NCI-H128 (cell line): ENCODE results near the gene SPTBN2.

Experiments
- DNase-seq: peaks from one replicate; lab custom pipeline; 2025; ENCODE audit not compliant: unreplicated experiment; lab: John Stamatoyannopoulos, UW

The SPTBN2 gene

GRCh38 chr11:66686100-66686785, 42.8 kb downstream of the SPTBN2 start:
- no peak for DNase-seq

DNA sequence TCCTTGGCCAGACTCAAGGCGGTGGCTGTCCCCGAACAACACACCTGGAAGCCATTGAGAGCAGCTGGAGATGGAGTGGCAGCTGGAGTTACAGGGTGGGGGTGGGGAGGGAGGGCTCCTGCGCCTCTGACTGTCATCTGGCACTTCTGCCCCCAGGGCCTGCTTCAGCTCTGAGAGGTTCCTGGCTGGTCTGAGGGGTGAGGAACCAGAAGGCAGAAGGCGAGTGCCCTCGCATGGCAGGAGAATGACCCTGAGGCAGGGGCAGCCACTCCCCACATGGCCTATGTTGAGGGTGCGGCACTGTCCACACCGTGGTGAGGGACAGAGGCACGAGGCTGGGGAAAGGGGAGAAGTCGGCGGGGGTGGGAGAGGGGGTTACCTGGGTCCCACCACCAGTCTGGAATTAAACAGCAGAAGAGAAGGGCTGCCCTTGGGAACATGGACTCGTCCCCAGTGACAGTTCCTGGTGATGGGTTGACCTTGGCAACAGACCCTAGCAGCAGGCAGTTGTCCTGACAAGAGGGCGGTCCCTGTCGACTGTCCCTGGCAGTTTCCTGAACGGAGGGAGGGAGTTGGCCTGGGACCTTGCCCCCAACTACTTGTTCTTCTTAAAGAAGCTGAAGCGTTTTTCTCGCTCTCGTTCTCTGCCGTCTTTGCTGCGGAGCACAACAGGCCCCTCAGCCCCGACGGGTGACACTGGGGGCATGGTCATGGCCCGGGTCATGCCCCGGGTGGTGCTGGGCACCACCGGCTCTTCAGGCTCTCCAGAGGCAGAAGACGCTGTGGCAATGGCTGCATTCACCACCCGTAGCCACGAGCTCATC, 43.5 kb downstream of the SPTBN2 start:
- DNase-seq = no peak

DNA sequence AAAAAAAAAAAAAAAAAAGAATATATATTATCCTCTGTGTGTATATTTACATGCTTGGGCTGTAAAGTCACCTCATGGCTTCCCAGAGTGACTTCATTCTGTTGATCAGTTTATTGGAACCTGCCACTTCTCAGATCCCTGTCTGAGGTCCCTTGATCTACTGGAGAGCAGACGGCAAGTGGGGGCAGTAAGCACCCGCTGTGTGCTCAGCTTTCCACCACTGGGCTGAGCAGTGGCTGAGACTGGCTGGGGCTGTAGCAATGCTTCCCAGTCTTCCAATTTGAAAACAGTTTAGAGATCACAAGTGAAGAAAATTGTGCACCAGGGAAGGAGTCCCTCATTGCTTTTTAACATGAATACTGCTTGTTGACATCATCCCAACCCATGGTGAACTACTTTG, 44.4 kb downstream of the SPTBN2 start:
- no peak for DNase-seq

DNA sequence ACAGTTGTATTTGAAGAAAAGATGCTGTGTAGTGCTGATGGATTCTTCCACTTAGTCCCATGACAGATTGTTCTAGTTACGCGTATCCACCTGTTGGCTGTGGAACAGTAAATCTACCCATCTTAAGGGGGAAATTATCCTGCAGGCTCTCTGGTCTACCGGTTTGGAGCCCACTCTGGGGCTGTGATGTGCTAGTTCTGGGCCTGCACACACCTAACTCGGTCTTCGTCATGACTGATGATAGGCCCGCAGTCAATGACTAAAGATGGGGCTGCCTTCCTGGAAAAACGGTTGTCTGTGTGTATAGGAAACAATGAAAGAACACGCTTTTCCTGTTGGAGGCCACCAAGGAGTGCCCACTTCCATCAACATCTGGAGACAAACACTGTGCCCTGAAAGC, 45.1 kb downstream of the SPTBN2 start:
- DNase-seq = no peak

DNA sequence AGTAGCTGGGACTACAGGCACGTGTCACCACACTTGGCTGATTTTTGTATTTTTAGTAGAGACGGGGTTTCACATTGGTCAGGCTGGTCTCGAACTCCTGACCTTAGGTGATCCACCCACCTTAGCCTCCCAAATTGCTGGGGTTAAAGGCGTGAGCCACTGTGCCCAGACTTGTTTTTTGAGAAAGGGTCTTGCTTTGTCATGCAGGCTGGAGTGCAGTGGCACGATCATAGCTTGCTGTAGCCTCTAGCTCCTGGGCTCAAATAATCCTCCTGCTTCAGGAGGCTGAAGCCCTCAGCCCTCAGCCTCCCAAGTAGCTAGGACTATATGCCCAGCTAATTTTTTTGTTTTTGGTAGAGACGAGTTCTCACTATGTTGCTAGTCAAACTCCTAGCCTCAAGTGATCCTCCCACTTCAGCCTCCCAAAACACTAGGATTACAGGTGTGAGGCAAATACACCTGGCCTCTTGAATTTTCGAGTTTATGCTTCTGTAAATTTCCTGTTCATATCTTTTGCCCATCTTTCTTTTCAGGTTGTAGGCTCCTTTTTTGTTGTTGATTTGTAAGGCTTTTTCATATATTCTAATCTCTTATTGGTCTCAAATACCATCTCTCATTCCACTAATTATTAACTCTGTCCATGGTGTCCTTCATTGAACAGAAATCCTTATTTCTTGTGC, 47.9 kb downstream of the SPTBN2 start:
- DNase-seq = no peak

DNA sequence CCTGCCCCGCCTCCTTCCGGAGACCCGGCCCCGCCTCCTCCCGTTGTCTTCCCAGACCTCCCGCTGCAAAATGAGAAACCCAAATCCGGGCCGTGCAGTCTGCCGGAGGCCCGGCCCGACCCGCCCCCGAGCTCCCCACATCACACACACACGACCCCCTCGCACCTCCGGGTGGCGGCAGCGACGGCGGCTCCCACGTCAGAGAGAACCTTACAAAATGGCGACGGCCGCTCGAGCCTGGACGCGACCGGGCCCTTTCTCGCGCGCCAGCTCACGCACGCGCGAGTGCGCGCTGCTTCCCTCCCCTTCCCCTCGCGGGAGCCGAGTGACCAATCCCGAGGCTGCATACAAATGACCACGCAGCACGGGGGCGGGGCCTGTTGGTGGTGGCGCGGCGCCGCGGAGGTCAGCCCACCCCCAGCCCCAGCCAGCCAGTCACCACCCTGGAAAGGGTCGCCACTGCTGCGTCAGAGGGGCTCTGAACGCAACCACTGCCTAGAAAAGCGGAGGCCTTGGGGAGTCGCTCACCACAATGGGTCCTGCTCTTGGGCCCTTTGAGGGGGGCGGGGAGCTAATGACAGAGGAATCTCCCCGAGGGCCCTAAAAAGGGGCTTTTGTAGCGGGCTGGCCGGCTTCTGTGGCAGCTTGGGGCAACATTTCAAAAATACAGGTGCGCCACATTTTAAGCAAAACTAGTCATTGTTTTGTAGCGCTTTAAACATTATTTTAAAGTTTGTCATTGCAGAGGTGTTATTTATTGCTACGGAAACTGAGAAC, 51.2 kb downstream of the SPTBN2 start, which contains the start of gene RBM4B:
Gene RBM4B, minus strand, starts transcription at position 289 of the 777 bp plus-strand sequence. CDS start 808 bp downstream, outside the sequence.
- DNase-seq = peak; percentile 91

DNA sequence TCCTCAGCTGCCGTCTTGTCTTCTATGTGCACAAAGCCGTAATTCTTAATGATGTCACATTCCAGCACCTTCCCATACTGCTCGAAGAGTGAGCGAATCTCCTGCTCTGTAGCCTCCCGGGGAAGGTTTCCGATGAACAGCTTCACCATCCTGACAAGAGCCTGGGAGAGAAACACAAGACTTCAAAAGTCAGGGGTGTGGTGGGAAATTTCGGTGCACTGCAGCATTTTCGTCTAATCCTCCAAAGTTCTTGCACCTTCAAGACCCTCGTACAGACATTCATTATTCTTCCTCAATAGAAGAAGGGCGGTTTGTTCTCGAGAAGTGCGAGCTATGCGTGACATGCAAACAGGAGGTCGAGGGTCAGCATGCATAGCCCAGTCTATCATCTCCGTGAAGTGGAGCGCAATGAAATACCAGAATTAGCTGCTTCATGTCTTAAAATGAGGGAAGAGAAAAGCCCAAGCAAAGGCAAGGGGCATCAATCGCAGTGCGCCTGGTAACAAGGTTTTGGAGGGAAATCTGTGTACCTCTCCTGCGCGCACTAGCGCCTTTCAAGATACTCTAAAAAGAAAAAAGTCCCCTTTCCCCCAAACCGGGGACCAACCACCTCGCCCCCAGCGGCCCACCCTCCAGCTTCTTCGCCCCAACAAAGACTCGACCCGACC, 52.0 kb downstream of the SPTBN2 start:
- no peak for DNase-seq

- no peak for DNase-seq
Measured at GRCh38 chr11:66676282-66676919, 52.6 kb downstream of the SPTBN2 start.

GRCh38 chr11:66674964-66675602, 53.9 kb downstream of the SPTBN2 start:
- no peak for DNase-seq

DNA sequence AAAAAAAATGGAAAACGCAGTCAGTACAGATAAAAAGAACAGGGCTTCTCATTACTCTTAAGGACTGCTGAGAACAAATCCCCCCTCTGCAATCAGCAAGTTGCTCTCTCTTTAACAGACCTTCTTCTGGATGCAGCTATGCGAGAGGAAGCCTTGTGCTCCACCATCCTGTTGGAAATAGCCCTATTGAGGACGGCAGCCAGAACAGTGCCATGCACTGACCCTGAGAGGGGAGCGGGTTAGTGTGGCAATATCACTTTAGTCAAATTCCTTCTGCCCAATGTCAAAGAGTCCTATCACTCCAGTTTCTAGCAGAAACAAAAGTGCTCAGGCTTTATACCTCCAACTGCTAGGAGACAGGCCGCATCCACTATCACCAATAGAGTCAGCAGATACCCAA, 58.2 kb downstream of the SPTBN2 start:
- DNase-seq = no peak

GRCh38 chr11:66665369-66665768, 63.6 kb downstream of the SPTBN2 start:
- no peak for DNase-seq

GRCh38 chr11:66663741-66664296, 65.2 kb downstream of the SPTBN2 start:
- DNase-seq = no peak

DNA sequence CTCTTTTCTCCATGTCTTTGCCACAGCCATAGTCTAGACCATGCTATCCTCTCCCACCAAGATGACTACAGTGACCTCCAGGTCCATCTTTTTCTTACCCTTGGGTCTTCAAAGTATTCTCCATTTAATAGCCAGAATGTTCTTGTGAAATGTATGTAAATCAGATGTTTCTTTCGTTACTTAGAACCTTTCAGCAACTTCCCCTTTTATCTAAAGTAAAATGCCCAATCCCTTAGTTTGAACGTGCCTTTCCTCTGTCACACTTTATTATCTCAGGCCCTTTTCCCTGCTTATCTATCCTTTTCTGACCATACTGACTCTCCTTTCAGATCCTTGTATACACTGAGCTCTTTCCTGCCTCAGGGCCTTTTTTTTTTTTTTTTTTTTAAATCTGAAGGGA, 69.3 kb downstream of the SPTBN2 start:
- DNase-seq = no peak

DNA sequence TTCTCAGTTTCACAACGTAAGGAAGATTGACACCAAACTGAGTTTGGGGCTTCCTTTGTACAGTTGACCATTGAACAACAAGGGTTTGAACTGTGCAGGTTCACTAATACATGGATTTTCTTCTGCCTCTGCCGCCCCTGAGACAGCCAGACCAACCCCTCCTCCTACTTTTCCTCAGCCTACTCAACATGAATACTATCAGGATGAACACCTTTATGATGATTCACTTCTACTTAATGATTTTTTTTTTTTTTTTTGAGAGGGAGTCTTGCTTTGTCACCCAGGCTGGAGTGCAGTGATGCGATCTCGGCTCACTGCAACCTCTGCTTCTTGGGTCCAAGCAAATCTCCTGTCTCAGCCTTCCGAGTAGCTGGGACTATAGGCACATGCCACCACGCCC, 75.9 kb downstream of the SPTBN2 start:
- no peak for DNase-seq

GRCh38 chr11:66652651-66653050, 76.4 kb downstream of the SPTBN2 start:
- DNase-seq = no peak

DNA sequence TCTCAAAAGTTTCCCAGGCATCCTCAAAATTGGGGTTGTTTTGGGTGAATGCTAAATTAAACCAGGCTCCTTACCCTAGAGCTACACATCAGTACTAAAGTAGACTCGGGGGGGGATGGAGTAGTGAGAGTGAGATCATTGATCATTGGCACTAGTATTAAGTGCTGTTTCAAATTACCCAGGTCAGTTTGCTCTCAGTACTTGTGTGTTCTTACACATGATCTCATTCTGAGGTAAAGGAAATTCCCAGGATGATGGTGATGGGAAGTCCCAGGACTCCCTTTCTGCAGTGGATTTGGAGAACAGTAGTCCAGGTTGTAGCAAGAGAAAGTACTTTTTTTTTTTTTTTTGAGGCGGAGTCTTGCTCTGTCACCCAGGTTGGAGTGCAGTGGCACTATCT, 78.0 kb downstream of the SPTBN2 start:
- DNase-seq = no peak

DNA sequence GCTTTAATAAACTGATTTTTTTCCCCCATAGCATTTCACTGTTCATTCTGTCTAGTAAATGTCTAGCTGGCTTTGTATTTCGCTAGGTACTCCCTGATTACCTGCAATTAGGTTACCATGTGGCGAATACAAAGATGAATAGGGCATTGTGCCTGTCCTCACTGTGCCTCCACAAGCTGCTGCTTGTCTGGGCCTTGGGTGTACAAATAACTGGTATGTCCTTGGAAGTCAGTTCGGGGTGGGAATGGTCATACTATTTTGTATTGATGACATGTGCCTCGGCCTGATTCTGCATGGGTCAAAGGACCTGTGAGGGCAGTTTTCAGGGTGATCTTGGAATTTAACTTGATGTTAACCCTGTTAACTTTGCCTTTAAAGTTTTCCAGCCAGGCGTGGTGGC, 79.1 kb downstream of the SPTBN2 start:
- DNase-seq = no peak

GRCh38 chr11:66646828-66647227, 82.2 kb downstream of the SPTBN2 start:
- DNase-seq = no peak

GRCh38 chr11:66643745-66644437, 85.1 kb downstream of the SPTBN2 start:
- no peak for DNase-seq
